ENCODE measurements around the gene AKIP1.
"Not testable (repeated sequence)": the region's sequence is repeated elsewhere in the genome, so short reads cannot be mapped to it uniquely, and the experiment has no call there.

Gene AKIP1

GRCh38 chr11:8911029-8911823 is at the start of gene AKIP1:
AKIP1 (plus strand) TSS chr11:8911189; CDS start chr11:8911450, 261 bp downstream.
- peak; percentile 96 to 98 (median 97) for DNase-seq

GRCh38 chr11:8863838-8864237 is 47.2 kb upstream of the AKIP1 start:
- peak in 2 of 3 donors; percentile 13 to 34 for DNase-seq

GRCh38 chr11:8865304-8865703 is 45.7 kb upstream of the AKIP1 start:
- DNase-seq = no peak

- DNase-seq = no peak
Measured at GRCh38 chr11:8867035-8867434, 44.0 kb upstream of the AKIP1 start.

GRCh38 chr11:8867931-8868631 is 42.9 kb upstream of the AKIP1 start:
- DNase-seq = peak in 1 of 3 donors; percentile 24

- peak in 2 of 3 donors; percentile 30 to 54 for DNase-seq
Measured at GRCh38 chr11:8870411-8871170, 40.4 kb upstream of the AKIP1 start.

GRCh38 chr11:8871171-8871775 is 39.7 kb upstream of the AKIP1 start:
- DNase-seq = peak; percentile 20 to 38 (median 25)

- no peak for DNase-seq
Measured at GRCh38 chr11:8871962-8872361, 39.0 kb upstream of the AKIP1 start.

GRCh38 chr11:8873741-8874405 is 37.1 kb upstream of the AKIP1 start:
- DNase-seq = peak; percentile 37 to 69 (median 65)

GRCh38 chr11:8878771-8879170 is 32.2 kb upstream of the AKIP1 start:
- no peak for DNase-seq

- DNase-seq = peak in 1 of 3 donors; percentile 23
Measured at GRCh38 chr11:8881585-8881984, 29.4 kb upstream of the AKIP1 start.

GRCh38 chr11:8886322-8886721 is 24.7 kb upstream of the AKIP1 start:
- no peak for DNase-seq

GRCh38 chr11:8891185-8891584 is 19.8 kb upstream of the AKIP1 start:
- not testable (repeated sequence) for DNase-seq

- no peak for DNase-seq
Measured at GRCh38 chr11:8899119-8899753, 11.8 kb upstream of the AKIP1 start.

- DNase-seq = peak in 1 of 3 donors; percentile 31
Measured at GRCh38 chr11:8905528-8906165, 5.3 kb upstream of the AKIP1 start.

- DNase-seq = no peak
Measured at GRCh38 chr11:8907116-8907515, 3.9 kb upstream of the AKIP1 start.

- DNase-seq = peak in 1 of 3 donors; percentile 11
Measured at GRCh38 chr11:8908099-8908498, 2.9 kb upstream of the AKIP1 start.

GRCh38 chr11:8910649-8911026 is 351 bp upstream of the AKIP1 start:
- DNase-seq = peak in 1 of 3 donors; percentile 8

- peak; percentile 73 to 83 (median 82) for DNase-seq
Measured at GRCh38 chr11:8913961-8914660, 3.1 kb downstream of the AKIP1 start.

GRCh38 chr11:8914661-8915018 is 3.7 kb downstream of the AKIP1 start:
- no peak for DNase-seq
